Measurements from ENCODE around the gene CATSPERD. TPM values are rescaled to one million over a fixed set of nuclear protein-coding genes. Genes with fewer than 3 reads are reported as not detected.

The CATSPERD gene
- total and polyA plus RNA-seq, 9 of the 15 experiments (the other 6 are each of a cell fraction or from before 2014, with no cell fraction given), result not detected

GRCh38 chr19:5827891-5828660 lies 107.6 kb downstream of the CATSPERD start (continued):
- TF ChIP-seq RBM25 (IDR thresholded peaks at IDR 0.05; ENCODE audit: low read depth, low read length, severe bottlenecking), result peak; percentile 99
- TF ChIP-seq BRF1 (IDR thresholded peaks at IDR 0.05; ENCODE audit: borderline replicate concordance, extremely low read depth, insufficient read length), result no peak
- TF ChIP-seq, protein P1, sequence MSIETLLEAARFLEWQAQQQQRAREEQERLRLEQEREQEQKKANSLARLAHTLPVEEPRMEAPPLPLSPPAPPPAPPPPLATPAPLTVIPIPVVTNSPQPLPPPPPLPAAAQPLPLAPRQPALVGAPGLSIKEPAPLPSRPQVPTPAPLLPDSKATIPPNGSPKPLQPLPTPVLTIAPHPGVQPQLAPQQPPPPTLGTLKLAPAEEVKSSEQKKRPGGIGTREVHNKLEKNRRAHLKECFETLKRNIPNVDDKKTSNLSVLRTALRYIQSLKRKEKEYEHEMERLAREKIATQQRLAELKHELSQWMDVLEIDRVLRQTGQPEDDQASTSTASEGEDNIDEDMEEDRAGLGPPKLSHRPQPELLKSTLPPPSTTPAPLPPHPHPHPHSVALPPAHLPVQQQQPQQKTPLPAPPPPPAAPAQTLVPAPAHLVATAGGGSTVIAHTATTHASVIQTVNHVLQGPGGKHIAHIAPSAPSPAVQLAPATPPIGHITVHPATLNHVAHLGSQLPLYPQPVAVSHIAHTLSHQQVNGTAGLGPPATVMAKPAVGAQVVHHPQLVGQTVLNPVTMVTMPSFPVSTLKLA (conservative IDR thresholded peaks at IDR 0.05), result peak; percentile 69 to 82
- TF ChIP-seq RHOXF2B (CRISPR knock-in tag; conservative IDR thresholded peaks at IDR 0.05), result no peak
- no peak for TF ChIP-seq HNRNPK (IDR thresholded peaks at IDR 0.05; ENCODE audit: low read depth, low read length, poor library complexity, severe bottlenecking)
- peak; percentile 56; the same call in 1 of the 2 replicates for TF ChIP-seq E2F3 (CRISPR knock-in tag; IDR thresholded peaks at IDR 0.05)
- no peak for TF ChIP-seq ZBTB43 (CRISPR knock-in tag; IDR thresholded peaks at IDR 0.05)
- peak; percentile 14; the same call in 1 of the 2 replicates for TF ChIP-seq DMBX1 (CRISPR knock-in tag; IDR thresholded peaks at IDR 0.05; ENCODE audit: borderline replicate concordance)
- TF ChIP-seq KAT8 (IDR thresholded peaks at IDR 0.05; ENCODE audit: low read depth), result no peak
- no peak for TF ChIP-seq SFPQ (IDR thresholded peaks at IDR 0.05; ENCODE audit: low read depth, low read length)
- TF ChIP-seq CCNT2 (IDR thresholded peaks at IDR 0.05; ENCODE audit: borderline replicate concordance, extremely low read depth, insufficient read length, low read depth, low read length), result peak; percentile 56
- TF ChIP-seq, protein P2, sequence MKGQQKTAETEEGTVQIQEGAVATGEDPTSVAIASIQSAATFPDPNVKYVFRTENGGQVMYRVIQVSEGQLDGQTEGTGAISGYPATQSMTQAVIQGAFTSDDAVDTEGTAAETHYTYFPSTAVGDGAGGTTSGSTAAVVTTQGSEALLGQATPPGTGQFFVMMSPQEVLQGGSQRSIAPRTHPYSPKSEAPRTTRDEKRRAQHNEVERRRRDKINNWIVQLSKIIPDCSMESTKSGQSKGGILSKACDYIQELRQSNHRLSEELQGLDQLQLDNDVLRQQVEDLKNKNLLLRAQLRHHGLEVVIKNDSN (CRISPR knock-in tag; IDR thresholded peaks at IDR 0.05), result peak; percentile 46; the same call in 1 of the 2 replicates
- peak; percentile 56 for TF ChIP-seq SAP30 (IDR thresholded peaks at IDR 0.05; ENCODE audit: borderline replicate concordance, insufficient read depth, low read depth, low read length, poor library complexity, severe bottlenecking)
- TF ChIP-seq, protein P3, sequence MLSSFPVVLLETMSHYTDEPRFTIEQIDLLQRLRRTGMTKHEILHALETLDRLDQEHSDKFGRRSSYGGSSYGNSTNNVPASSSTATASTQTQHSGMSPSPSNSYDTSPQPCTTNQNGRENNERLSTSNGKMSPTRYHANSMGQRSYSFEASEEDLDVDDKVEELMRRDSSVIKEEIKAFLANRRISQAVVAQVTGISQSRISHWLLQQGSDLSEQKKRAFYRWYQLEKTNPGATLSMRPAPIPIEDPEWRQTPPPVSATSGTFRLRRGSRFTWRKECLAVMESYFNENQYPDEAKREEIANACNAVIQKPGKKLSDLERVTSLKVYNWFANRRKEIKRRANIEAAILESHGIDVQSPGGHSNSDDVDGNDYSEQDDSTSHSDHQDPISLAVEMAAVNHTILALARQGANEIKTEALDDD (IDR thresholded peaks at IDR 0.05), result no peak; the same call in 1 of the 2 replicates
- TF ChIP-seq ZHX1 (conservative IDR thresholded peaks at IDR 0.05; ENCODE audit: low read length), result 0 out of 2 replicates have a peak, but pooled peaks have one; percentile 90

All from K562 (cell line).